HEK293T (cell line): Measurements from ENCODE around the gene UBAP2L.

Experiments used
- ARNT ChIP-seq: fragments of 450-650 bp; IDR thresholded peaks from 2 replicates; pipeline ENCODE4 v1.6.1; 2017; ENCODE audit warnings: mild to moderate bottlenecking
- BHLHE40 ChIP-seq: fragments of 450-650 bp; IDR thresholded peaks from 2 replicates; pipeline ENCODE4 v1.6.1; 2016; ENCODE audit warnings: mild to moderate bottlenecking, moderate library complexity, borderline replicate concordance
- ELF4 ChIP-seq: fragments of 450-650 bp; IDR thresholded peaks from 2 replicates; pipeline ENCODE4 v1.6.1; 2017; ENCODE audit warnings: antibody characterized with exemption
- FOXA1 ChIP-seq: fragments of 450-650 bp; IDR thresholded peaks from 2 replicates; pipeline ENCODE4 v1.6.1; 2016; ENCODE audit warnings: mild to moderate bottlenecking
- FOXK2 ChIP-seq: fragments of 450-650 bp; IDR thresholded peaks from 2 replicates; pipeline ENCODE4 v1.6.1; 2016; ENCODE audit warnings: mild to moderate bottlenecking
- FOXM1 ChIP-seq: fragments of 450-650 bp; IDR thresholded peaks from 2 replicates; pipeline ENCODE4 v1.6.1; 2017; ENCODE audit warnings: mild to moderate bottlenecking, borderline replicate concordance
- HDGF ChIP-seq: fragments of 450-650 bp; IDR thresholded peaks from 2 replicates; pipeline ENCODE4 v1.6.1; 2017; ENCODE audit warnings: antibody characterized with exemption, borderline replicate concordance
- LEF1 ChIP-seq: fragments of 450-650 bp; IDR thresholded peaks from 2 replicates; pipeline ENCODE4 v1.6.1; 2017; ENCODE audit warnings: mild to moderate bottlenecking, borderline replicate concordance
- PKNOX1 ChIP-seq: fragments of 450-650 bp; IDR thresholded peaks from 2 replicates; pipeline ENCODE4 v1.6.1; 2016
- SUZ12 ChIP-seq: fragments of 450-650 bp; IDR thresholded peaks from 2 replicates; pipeline ENCODE4 v1.6.1; 2016; ENCODE audit warnings: mild to moderate bottlenecking
- TARDBP ChIP-seq: fragments of 450-650 bp; IDR thresholded peaks from 2 replicates; pipeline ENCODE4 v1.6.1; 2016
- ZNF384 ChIP-seq: fragments of 450-650 bp; IDR thresholded peaks from 2 replicates; pipeline ENCODE4 v1.6.1; 2016

DNA sequence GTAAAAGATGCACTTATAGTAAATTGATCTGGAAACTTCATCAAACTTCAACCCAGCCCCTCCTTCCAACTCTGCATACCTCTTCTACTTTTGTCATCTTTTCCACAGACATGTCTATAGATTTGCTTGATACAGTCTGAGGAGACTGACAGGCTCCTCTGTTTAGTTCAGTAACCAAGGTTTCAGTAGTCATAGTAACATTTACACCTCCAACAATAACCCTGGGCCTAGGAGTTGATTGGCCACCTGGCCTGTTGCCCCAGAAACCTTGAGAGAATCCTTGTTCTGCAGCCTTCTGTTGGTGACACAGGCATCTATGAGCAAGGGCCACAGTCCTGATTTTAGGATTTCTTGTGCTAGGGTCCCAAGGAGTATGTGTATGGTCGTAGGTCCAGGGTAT lies 14.6 kb upstream of the UBAP2L start, which contains the start of gene CFAP141:
- TF ChIP-seq HDGF (no peak), BHLHE40 (no peak), ZNF384 (no peak), TARDBP (no peak), ARNT (no peak), FOXM1 (no peak), FOXK2 (no peak), ELF4 (no peak), PKNOX1 (no peak), LEF1 (no peak), SUZ12 (no peak), FOXA1 (no peak)
